ENCODE measurements around the gene IL37.
"Not testable (repeated sequence)": the region's sequence is repeated elsewhere in the genome, so short reads cannot be mapped to it uniquely, and the experiment has no call there.

Gene IL37

DNA sequence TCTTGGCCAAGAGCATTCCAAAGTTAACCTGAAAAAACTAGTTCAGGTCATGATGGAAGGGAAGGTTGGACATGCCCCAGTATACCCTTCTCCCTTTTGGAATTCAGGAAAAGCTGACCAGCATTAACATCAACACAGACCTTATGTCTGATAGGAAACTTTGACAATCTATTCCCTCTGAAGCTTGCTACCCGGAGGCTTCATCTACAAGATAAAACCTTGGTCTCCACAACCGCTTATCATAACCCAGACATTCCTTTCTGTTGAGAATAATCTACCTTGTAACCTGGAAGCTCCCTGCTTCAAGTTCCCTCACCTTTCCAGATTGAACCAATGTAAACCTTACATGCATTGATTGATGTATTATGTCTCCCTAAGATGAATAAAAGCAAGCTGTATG is 24.7 kb upstream of the IL37 start:
- CTCF ChIA-PET, result interaction anchor here (1.1 to 3.2 kb wide), 2 partner anchors 135 to 137 kb away, joined by 5 to 28 read pairs; no protein-coding TSS in a partner anchor
- no peak for DNase-seq (ENCODE audit: extremely low spot score)

DNA sequence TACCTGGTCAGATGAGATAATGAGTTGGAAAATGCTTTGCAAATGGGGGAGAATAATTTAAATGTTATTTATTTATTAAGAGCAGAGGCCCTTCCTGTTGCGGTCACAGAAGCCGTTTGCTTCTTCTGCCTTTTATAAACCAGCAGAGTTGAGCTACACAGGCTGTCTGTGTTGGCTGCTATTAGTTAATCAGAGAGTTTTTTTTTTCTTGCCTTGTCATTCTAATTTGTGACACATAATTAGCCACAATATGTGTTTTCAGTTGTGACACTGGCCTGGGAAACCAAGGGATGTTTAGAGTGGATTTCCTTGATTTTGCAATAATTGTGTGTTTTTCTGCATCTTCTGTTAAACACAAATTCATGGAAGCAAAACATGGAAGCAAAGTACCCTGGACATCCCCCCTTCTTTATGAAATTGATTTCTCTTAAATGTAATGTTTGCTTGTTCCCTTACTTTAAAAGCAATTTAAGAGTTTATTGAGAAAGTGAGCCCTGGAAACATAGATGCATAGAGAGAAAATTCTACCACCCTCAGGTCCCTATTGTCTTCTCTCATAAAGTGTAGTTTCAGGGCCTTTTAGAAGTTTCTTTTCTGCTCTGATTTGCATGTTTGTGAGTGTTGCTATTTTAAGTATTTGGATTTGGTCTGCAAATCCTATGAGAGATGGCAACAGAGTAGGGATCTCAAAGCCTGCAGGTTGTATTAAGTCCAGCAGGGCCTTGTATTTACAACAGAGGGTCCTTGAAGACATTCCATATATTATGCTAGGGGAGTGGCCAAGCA is 22.8 kb upstream of the IL37 start:
- no peak for DNase-seq (ENCODE audit: extremely low spot score)
- no peak for TF ChIP-seq L3MBTL2 (conservative IDR thresholded peaks at IDR 0.05)
- TF ChIP-seq NFRKB (IDR thresholded peaks at IDR 0.05), result no peak
- no peak for TF ChIP-seq ARNT (IDR thresholded peaks at IDR 0.05)
- POLR2A ChIA-PET, result no interaction called here
- CTCF ChIA-PET, result no interaction called here

More for the DNA sequence above, 24.7 kb upstream of the IL37 start:
- POLR2A ChIA-PET, result no interaction called here
- TF ChIP-seq BHLHE40 (IDR thresholded peaks at IDR 0.05; ENCODE audit: borderline replicate concordance), result no peak

DNA sequence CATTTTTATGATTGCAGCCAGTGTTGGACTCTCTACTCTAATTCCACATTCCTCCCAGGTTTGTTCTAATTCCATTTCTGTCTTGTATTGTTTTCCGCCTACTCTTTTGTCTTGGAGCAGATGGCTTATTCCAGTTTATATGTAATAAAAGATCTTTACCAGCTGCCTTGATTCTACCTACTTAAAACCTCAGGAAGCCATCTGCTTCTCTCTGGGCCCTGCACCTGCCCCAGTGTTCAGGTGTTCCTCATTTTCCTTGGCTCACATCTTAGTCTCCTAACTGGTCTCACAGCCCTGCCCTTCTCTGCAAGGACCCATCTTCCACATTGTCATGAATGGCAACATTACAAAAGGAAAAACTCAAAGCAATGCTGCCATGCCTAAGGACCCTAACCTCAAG is 21.0 kb upstream of the IL37 start:
- TF ChIP-seq ELF4 (IDR thresholded peaks at IDR 0.05) (no peak), FOXM1 (IDR thresholded peaks at IDR 0.05; ENCODE audit: borderline replicate concordance) (no peak), LEF1 (IDR thresholded peaks at IDR 0.05; ENCODE audit: borderline replicate concordance) (no peak), TARDBP (IDR thresholded peaks at IDR 0.05) (no peak), CTBP1 (IDR thresholded peaks at IDR 0.05; ENCODE audit: borderline replicate concordance) (no peak)
- TF ChIP-seq, protein P1, sequence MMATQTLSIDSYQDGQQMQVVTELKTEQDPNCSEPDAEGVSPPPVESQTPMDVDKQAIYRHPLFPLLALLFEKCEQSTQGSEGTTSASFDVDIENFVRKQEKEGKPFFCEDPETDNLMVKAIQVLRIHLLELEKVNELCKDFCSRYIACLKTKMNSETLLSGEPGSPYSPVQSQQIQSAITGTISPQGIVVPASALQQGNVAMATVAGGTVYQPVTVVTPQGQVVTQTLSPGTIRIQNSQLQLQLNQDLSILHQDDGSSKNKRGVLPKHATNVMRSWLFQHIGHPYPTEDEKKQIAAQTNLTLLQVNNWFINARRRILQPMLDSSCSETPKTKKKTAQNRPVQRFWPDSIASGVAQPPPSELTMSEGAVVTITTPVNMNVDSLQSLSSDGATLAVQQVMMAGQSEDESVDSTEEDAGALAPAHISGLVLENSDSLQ (IDR thresholded peaks at IDR 0.05), result no peak
- no peak for DNase-seq (ENCODE audit: extremely low spot score)
- POLR2A ChIA-PET, result no interaction called here
- CTCF ChIA-PET, result interaction anchor here (1.2 kb wide), 1 partner anchor 11 kb away, joined by 3 read pairs; no protein-coding TSS in a partner anchor

DNA sequence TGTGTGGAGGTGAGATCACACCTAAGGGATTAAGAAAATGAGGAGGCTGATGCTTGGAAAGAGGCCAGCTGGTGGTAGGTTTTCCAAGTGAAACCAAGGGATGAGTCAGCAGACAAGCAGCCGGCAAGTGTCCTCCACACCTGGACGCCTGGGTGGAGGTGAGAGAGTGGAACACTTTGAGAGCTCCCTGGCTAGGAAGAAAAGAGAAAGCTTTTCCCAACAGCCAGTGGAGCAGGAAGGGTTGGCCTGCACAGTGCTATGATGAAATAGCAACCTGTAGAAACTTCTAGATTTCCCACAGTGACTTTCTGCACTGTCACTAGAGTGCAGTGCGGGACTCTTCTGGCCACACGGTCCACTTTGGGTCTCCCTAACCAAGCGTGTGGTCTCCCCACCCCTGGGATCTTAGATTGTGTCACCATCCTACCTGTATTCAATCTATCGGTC is 19.6 kb upstream of the IL37 start:
- ChIA-PET CTCF (interaction anchor here (1.2 kb wide), 1 partner anchor 12 kb away, joined by 3 read pairs; no protein-coding TSS in a partner anchor), POLR2A (no interaction called here)
- TF ChIP-seq CTBP1 (IDR thresholded peaks at IDR 0.05; ENCODE audit: borderline replicate concordance), result no peak
- TF ChIP-seq FOXA1 (IDR thresholded peaks at IDR 0.05), result no peak
- TF ChIP-seq ARNT (IDR thresholded peaks at IDR 0.05), result no peak
- TF ChIP-seq L3MBTL2 (conservative IDR thresholded peaks at IDR 0.05), result no peak
- no peak for TF ChIP-seq LEF1 (IDR thresholded peaks at IDR 0.05; ENCODE audit: borderline replicate concordance)
- TF ChIP-seq, protein P1 (IDR thresholded peaks at IDR 0.05), result no peak
- no peak for TF ChIP-seq ELF4 (IDR thresholded peaks at IDR 0.05)
- no peak for TF ChIP-seq FOXM1 (IDR thresholded peaks at IDR 0.05; ENCODE audit: borderline replicate concordance)
- no peak for TF ChIP-seq HDGF (IDR thresholded peaks at IDR 0.05; ENCODE audit: borderline replicate concordance)
- TF ChIP-seq BHLHE40 (IDR thresholded peaks at IDR 0.05; ENCODE audit: borderline replicate concordance), result no peak
- TF ChIP-seq FOXK2 (IDR thresholded peaks at IDR 0.05), result no peak
- no peak for TF ChIP-seq SP1 (IDR thresholded peaks at IDR 0.05)
- no peak for TF ChIP-seq ZNF384 (IDR thresholded peaks at IDR 0.05)
- TF ChIP-seq NFRKB (IDR thresholded peaks at IDR 0.05), result no peak
- TF ChIP-seq TARDBP (IDR thresholded peaks at IDR 0.05), result no peak
- no peak for DNase-seq (ENCODE audit: extremely low spot score)

DNA sequence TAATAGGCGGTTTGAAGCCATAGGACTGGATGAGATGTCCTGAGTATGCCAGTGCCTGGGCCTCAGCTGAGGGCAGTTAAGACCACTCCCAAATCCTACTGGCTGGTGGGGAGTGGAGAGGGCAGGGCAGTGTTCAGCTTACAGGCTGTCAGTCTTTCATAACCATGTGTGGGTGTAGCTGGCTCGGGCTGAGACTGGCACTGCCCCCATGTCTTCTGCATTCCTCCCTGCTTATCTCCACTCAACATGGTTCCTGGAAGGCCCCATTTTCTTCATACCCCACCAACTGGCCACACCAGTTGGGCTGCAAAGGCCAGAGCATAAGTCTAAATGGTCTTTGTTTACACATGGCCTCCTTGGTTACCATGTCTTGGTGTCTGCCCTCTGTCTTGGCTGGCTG is 17.2 kb upstream of the IL37 start:
- no peak for DNase-seq (ENCODE audit: extremely low spot score)
- no peak for TF ChIP-seq FOXM1 (IDR thresholded peaks at IDR 0.05; ENCODE audit: borderline replicate concordance)
- TF ChIP-seq TARDBP (IDR thresholded peaks at IDR 0.05), result no peak
- no peak for TF ChIP-seq ZNF384 (IDR thresholded peaks at IDR 0.05)
- TF ChIP-seq ARNT (IDR thresholded peaks at IDR 0.05), result no peak
- no peak for TF ChIP-seq FOXK2 (IDR thresholded peaks at IDR 0.05)
- TF ChIP-seq HDGF (IDR thresholded peaks at IDR 0.05; ENCODE audit: borderline replicate concordance), result no peak
- ChIA-PET CTCF (interaction anchor here (0.8 kb wide), 1 partner anchor 8 kb away, joined by 3 read pairs; no protein-coding TSS in a partner anchor), POLR2A (no interaction called here)

DNA sequence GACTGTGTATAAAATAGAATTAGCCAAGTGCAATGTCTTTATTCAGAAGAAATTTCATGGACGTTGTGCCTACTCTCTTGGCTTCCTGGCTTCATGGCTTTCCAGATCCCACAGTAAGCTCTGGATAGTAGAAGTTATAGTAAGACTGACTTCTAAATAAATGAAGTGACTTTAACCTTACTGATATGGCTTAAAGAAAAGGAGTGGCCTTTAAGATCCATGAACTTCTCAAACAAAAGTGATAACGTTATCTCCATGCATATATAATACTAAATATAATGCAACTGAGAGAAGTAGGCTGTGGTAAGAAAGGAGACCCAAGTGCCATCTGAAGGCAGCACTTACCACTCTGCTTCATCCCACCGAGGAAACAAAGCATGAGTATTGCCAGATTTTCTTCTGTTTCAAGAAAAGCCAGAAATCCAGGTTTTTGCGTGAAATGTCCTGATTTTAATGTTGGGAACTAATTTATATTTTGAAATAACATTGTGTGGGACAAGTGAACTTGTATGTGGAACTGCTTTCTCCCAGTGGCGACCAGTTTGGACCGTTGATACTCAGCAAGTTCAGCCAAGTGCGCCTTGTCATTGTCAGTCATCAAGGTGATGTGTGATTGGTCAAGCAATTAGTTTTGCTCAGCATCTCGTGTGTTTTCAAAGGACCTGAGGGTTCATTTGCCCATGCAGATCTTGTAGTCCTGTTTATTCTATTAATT is 13.9 kb upstream of the IL37 start:
- no peak for DNase-seq (ENCODE audit: extremely low spot score)
- POLR2A ChIA-PET, result no interaction called here
- CTCF ChIA-PET, result no interaction called here

DNA sequence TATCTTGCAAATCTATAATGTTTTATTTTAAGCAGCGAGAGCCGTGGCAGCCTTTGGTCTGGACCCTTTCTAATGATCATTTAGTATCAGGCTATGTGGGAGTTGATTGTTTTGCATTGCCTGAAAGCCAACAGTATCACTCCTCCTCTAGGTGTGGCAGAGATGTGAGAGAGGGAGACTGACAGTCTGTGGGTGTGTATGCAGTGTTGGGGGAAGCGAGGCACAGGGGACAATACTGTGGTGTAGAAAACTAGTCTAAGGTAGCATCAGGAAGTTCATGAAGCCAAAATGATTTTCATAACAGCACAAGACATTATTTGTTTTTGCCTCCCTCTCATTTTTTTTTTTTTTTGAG is 13.4 kb upstream of the IL37 start:
- ChIA-PET POLR2A (no interaction called here), CTCF (no interaction called here)
- DNase-seq (ENCODE audit: extremely low spot score), result no peak
- no peak for TF ChIP-seq L3MBTL2 (conservative IDR thresholded peaks at IDR 0.05)
- no peak for TF ChIP-seq ELF4 (IDR thresholded peaks at IDR 0.05)
- no peak for TF ChIP-seq SUZ12 (IDR thresholded peaks at IDR 0.05)
- no peak for TF ChIP-seq NFRKB (IDR thresholded peaks at IDR 0.05)
- TF ChIP-seq FOXK2 (IDR thresholded peaks at IDR 0.05), result no peak
- TF ChIP-seq ZNF384 (IDR thresholded peaks at IDR 0.05), result no peak
- no peak for TF ChIP-seq BHLHE40 (IDR thresholded peaks at IDR 0.05; ENCODE audit: borderline replicate concordance)
- TF ChIP-seq CTBP1 (IDR thresholded peaks at IDR 0.05; ENCODE audit: borderline replicate concordance), result no peak
- TF ChIP-seq TARDBP (IDR thresholded peaks at IDR 0.05), result no peak

More for the DNA sequence above, 13.9 kb upstream of the IL37 start:
- no peak for TF ChIP-seq ZNF384 (IDR thresholded peaks at IDR 0.05)

DNA sequence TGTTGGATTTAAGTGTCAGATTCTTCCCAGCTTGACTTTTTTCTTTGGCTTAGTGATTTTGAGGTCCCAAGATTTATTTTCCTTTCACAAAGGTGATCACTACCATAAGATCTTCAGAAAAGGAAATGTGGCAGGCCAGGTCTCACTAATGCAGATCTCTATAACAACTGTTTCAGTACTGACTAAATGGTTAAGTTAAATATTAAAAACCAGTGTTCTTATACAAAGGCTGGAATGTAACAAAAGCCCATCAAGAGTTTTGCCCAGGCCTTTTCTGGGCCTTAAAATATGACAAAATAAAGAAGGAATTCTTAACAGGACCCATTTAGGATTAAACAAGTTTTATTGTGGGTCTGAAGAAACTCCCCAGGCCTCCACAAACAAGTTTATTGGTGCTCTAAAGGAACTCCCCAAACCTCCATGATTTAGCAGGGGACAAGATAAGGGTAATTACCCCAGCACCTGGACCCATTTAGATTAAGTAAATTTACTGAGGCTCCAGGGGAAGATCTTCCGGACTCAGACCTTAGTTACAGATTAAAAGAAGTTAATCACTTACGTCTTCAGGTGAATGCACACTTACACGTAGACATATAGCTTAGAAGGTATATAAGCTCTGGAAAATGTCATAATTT is 9.4 kb upstream of the IL37 start:
- POLR2A ChIA-PET; DNase-seq (ENCODE audit: extremely low spot score): not testable (repeated sequence)
- CTCF ChIA-PET, result interaction anchor here (0.8 kb wide), 1 partner anchor 149 kb away, joined by 3 read pairs; no protein-coding TSS in a partner anchor

All from HEK293T (cell line).